Activated naive CD4-positive, alpha-beta T cell (primary cell): ENCODE data around the gene KLHDC8A.

Source experiments
- DNase-seq, 4 experiments: peaks; one replicate each; lab custom pipeline; 2025; lab: John Stamatoyannopoulos, UW

KLHDC8A gene

DNA sequence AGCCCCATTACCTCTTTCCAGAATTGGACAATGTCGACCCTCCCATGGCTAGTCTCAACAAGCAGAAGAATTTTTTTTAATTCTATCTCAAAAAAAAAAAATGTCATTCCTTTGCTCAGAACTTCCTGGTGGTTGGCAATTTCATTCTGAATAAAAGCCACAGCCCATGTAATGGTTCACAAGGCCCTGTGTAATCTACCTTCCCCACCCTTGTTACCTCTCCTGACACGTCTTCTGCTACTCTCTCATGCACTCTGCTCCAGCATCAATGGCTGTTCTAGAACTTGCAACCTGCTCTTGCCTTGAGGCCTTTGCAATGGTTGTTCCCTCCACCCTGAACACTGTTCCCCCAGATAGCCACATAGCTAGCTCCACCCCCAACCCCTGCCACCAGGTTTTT lies 60.6 kb downstream of the KLHDC8A start:
- no peak for DNase-seq

DNA sequence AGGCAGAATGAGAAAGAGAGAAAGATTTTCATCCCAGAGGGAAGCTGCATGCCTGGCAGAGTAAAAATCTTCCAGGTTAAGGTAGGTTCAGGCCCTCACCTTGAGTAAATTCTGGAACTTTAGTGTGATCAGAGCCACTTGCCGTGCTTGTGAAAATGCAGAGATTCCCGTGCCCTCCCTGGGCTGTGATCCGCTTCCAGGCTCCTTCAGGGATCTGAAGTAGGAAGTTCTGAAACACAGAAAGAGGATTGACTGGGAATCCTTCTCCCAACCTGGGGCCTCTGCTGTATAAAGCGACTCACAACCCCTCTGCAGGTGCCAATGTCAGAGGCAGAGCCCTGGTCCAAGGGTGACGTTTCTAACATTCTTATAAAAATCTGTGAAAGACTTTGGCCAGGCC lies 61.8 kb downstream of the KLHDC8A start:
- no peak for DNase-seq

- DNase-seq = no peak
Measured at GRCh38 chr1:205294175-205294917, 62.4 kb downstream of the KLHDC8A start.

DNA sequence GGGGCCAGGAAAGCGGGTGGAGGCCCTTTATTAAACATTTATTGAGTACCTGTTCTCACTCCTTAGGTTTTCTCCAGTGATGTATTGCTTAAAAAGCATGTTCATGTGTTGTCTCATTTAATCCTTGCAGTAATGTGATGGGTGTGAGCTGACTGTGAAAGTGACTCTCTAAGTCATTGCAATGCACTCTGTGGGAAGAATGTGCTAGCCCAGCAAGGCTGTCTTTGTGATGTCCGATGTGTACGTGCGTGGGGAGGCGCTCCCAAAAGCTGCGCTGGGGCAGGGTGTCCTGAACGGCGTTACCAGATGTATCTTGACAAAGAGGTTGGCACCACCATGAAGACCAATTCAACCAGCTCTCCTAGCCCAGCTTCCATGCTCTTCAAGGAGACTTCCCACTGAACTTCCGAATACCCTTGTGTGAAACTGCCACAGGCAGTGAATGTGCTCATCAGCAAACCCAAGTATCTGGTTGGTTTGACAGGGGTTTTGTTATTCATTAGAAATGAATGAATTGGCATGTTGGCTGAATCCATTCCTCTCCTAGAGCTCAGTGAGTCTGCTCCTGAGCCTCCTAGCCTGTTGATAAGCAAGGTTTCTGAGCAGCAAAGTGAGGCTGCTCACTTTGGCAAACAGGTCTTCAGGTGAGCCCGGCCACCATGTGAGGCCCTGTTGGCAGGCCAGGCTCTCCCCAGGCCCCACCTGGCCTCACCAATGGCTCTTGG lies 63.2 kb downstream of the KLHDC8A start:
- DNase-seq = no peak

DNA sequence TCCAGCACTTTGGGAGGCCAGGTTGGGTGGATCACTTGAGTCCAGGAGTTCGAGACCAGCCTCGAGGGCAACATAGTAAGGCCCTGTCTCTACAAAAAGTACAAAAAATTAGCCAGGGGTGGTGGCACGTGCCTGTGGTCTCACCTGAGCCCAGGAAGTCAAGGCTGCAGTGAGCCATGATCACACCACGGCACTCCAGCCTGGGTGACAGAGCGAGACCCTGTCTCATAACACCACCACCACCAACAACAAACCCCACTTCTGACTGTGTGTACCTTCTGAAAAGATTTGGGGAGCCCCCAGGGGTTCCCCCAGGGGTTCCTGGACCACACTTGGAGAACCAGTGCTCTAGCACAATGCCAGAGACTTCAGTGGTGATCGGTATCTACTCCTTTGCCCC lies 65.1 kb downstream of the KLHDC8A start:
- no peak for DNase-seq

GRCh38 chr1:205287767-205288559 lies 68.8 kb downstream of the KLHDC8A start:
- peak; percentile 16 to 67 (median 40) for DNase-seq

GRCh38 chr1:205287076-205287475 lies 69.6 kb downstream of the KLHDC8A start:
- no peak for DNase-seq

GRCh38 chr1:205286335-205286950 lies 70.3 kb downstream of the KLHDC8A start:
- peak in 2 of 4 experiments; percentile 28 to 38 for DNase-seq
